IPS-18c (cell line): ENCODE results near the gene EVL.

Experiments used
- H3K4me3 ChIP-seq: 2 replicates; pipeline ENCODE4 v1.7.0; 2013; ENCODE audit warnings: low read depth, mild to moderate bottlenecking, low read length, moderate library complexity; ENCODE audit not compliant: insufficient read depth
- H3K9me3 ChIP-seq: one replicate; pipeline ENCODE4 v1.6.1; 2013; ENCODE audit warnings: mild to moderate bottlenecking, low read length, moderate library complexity; ENCODE audit not compliant: control insufficient read depth, insufficient read depth

EVL gene

DNA sequence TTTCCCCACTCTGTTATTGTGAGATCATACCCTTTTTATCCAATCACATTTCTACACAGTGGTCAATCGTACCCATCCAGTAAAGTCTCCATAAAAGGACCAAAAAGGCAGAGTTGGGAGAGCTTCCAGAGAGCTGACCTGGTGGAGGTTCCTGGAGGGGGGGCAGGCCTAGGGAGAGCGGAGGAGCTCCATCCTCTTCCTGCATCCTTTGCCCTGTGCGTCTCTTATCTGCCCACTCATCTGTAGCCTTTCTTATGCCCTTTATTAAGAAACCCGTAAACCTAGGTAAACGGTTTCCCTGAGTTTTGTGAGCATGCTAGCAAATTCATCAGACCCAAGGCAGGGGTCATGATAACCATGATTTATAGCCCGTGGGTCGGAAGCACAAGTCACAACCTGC lies 26.2 kb downstream of the EVL start:
- Histone ChIP-seq H3K4me3 (no peak overlapping the region), H3K9me3 (no peaks in the 10 kb centered on the region)

DNA sequence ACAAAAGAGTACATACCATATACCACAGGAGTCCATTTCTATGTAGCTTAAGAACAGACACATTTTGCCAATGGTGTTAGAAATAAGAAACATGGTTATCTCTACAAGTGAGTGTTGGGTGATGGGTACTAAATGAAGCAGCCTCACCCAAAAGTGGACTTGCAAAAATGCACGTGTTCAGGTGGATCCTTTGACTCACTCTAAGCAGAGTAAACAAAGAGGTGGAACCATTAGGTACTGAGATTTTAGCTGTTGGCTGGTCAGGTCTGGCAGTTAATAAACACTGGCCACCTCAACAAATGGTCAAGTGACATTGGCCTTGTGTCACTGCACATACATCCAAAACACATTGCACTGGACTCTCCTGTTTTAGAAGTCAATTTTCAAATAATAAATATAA lies 27.6 kb downstream of the EVL start:
- Histone ChIP-seq H3K9me3 (no peaks in the 10 kb centered on the region), H3K4me3 (no peak overlapping the region)

DNA sequence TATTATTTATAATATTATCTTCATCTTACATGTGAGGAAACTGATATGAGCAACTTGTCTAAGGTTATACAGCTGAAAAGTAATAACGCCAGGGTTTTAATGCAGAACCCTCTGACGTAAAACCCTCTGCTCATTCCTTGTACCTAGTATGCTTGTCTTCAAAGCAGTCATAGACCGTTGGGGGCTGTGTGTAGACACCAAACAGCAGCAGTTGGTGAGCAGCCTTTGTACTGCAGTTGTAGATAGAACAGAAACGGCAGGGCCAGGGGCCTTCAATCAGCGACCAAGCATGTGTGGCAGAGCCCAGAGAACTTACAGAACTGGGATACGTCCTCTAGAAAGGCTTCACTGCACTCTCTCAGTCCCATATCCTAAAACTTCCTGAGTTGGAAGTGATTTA lies 28.1 kb downstream of the EVL start:
- H3K9me3 ChIP-seq = no peaks in the 10 kb centered on the region
- no peak overlapping the region for H3K4me3 ChIP-seq

DNA sequence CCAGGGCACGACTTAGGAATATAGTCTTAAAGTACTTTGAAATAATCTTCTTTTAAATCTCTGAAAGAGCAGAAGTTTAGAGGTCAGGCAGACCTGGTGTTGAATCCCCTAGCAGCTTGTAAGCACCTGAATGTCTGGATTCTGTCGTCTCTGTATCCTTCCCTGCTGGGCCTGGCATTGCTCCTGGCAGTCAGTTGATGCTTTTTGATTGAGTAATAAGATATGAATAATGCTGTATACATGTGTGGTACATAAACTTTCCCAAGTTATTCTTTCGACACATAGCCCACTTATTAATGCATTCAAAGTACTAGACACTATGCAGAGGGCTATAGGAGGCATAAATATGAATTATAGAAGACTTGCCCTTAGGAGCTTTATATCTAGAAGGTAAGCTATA lies 31.4 kb downstream of the EVL start:
- H3K9me3 ChIP-seq = no peaks in the 10 kb centered on the region
- no peak overlapping the region for H3K4me3 ChIP-seq

DNA sequence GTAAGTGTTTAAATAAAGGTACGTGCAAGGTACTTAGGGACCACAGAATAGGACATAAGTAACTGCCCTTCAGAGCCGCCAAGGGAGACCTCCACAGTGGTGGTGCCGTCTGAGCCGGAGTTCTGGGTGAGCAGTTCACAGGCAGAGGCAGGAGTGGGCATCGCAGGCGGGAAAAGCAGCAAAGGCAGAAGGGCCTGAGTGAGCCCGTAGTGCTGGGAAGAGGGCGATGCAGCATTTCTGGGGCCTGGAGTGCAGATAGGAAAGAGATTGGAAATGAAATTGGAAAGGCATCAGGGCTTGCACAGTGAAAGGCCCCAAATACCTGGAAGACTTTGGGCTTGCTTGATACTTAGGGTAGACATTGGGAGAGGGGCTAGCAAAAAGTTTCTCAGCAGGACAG lies 32.9 kb downstream of the EVL start:
- Histone ChIP-seq H3K4me3 (no peak overlapping the region), H3K9me3 (no peaks in the 10 kb centered on the region)

DNA sequence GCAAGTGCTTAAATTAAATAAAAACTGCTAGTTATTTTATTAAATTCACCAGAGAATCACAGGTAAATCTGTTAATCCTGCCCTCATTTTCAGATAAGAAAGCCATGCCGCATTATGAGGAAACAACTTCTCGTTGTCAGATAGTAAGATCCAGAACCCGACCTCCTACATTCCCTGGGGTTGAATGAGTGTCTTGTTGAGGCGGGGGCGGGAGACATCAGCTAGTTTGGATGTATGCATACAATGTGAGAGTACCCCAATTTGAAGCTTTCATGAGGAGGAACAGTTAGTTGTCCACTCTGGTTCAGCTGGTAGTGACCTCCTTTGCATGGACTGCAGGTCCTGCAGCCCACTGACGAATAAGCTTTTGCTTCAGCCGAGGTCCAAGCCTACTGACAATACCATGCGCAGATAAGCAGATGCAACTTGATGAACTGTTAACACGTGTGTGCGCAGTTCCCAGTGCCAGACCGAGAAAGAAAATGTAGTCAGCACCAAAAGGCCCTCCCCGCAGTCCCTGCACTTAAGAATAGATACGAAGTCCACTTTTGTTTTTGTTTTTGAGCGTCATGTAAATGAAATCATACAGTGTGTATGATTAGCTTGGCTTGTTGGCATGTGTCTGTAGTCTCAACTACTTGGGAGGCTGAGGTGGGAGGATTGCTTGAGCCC lies 34.9 kb downstream of the EVL start:
- Histone ChIP-seq H3K9me3 (no peaks in the 10 kb centered on the region), H3K4me3 (no peak overlapping the region)

DNA sequence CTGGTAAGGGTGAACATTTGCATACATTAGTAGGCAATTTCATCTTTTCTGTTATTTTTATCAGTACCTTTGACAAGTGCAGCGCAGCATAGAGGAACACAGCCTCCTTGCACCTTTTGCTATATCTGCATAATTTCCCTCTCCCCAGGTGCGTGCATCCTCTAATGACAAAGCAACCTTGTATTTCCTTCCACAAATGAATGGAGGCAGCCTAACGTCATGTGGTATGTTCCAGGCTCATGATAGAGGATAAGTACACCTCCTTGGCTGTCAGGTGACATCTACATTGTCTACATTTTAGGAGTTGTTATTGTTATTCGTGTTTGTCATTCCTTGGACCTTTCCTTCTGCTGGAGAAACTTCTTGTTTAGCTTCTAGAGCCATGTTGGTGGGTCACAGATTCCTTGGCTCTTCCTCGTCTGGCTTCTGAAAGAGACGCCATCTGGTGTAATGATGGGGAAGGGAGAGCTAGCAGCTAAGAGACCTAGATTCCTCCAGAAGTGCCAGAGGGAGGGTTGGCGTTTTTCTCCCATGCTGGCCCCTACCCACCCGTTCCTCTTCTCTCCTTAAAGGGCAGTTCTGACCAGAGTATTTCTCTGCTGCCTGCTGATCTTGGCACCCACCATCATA lies 37.0 kb downstream of the EVL start:
- Histone ChIP-seq H3K4me3 (no peak overlapping the region), H3K9me3 (no peaks in the 10 kb centered on the region)

DNA sequence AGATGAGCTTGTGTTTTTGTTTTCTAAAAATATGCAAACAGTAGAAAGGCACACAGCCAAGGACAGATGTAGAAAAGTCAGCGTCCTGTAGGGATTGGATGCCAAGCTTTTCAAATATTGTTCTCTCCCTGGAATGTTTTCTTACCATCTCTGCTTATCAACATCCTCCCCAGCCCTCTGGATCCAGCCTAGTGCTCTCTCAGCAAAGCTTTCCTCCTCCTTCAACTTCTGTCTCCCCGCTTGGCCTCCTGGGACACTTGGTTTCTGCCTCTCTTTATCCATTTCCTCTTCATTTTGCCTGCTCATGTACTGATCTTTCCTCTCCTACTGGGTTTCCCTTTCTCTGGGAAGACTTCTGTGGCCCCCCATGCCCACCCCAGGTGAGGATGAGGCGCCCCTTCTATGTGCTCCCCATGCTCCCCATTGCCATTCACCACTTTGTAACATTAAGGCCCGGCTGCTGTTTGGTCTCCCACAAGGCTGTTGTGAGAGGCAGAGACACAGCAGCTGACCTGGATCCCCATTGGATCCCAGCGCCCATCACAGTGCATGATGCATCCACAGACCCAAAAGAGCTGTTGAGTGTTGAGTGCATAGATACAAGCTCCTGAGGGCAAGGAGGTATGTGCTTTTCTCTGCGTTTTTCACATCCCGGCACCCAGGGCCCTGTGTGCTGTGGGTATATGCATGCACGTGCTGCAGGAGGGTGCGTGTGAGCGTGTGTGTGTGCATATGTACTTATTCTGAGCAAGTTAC lies 38.2 kb downstream of the EVL start:
- H3K9me3 ChIP-seq = no peaks in the 10 kb centered on the region
- no peak overlapping the region for H3K4me3 ChIP-seq

DNA sequence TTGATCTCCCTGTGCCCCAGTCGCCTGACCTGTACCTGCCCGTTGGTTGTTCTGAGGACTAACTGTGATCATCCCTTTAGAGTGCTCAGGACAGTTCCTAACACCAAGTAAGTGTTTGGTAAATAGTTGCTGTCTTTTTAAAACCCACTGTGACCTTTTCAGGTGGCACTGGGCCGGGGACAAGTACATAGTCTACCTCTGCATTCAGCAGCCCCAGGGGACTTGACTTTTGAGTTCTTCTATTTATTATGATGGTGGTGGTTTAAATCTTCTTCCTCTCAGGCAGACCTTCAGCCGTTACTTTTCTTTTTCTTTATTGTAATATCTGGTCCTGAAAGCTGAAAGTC lies 38.8 kb downstream of the EVL start:
- Histone ChIP-seq H3K4me3 (no peak overlapping the region), H3K9me3 (no peaks in the 10 kb centered on the region)

DNA sequence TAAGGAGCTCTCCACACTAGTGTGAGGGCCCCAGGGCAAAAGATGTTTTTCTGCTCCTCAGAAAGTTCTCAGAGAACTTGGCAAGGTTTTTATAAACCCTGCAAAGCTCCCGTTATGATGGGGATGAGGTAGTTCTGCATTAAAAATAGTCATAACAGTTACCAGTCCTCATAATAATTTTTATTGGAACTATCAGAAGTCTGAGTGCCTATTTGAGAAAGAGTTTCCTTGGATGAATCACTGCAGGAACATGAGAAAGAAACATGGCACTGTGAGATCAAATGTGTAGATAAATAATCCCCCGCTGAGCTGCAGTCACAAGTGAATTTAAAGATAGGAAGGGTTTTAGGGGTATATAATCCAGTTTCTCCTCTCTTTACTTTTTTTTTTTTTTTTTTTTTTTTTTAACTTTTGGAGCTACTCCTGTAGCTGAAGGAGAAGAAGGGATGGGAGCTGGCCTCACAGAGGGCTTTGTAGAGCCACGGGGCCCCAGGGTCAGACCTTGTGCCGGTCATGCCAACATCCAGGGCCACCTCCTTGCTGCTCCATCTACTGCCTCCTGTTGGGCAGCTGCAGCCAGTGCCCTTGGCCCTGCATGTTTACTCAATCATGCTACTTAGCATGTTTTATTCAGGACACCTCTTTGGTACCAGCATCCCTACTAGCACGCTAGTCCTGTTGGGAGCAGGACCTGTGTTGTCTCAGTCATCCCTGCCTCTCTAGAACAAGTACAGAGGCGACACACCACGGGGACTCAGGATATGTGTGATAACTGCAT lies 39.5 kb downstream of the EVL start:
- H3K9me3 ChIP-seq = no peaks in the 10 kb centered on the region
- H3K4me3 ChIP-seq = no peak overlapping the region

DNA sequence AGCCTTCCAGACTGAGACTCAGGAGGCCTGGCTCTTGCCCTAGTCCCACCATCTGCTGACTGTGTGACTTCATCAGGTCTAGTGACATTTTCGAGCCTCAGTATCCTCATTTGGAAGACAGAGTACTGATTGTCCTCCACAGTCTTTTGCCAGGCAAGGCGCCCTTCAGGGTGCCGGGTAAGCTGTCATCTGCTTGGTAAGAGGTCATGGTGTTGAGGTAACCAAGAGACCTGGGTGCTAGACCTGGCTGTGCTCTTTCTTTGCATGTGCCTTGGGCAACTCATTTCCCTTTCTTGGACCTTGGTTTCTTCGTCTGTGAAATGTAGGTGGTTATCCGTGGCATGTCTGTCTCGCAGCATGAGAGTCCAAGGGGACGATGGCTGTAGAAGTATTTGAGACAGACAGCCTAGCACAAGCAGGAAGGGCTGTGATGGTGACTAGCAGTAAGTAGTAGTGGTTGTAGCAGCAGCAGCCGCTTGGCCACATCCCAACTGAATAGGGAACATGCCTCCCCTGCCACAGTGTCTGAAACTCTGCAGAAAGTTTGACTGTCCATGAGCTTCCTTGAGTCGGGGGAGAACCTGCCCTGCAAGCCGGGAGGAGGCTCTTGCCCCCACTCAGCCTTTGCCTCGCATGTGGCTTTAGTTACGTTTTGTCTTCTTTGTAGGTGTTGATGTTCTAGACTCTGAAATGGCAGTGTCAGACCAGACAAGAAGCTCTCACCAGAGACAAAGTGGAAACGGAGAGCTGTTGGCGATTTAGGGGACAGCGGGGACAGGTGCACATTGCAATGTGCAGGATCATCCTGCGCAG lies 40.3 kb downstream of the EVL start:
- H3K9me3 ChIP-seq = no peaks in the 10 kb centered on the region
- no peak overlapping the region for H3K4me3 ChIP-seq

DNA sequence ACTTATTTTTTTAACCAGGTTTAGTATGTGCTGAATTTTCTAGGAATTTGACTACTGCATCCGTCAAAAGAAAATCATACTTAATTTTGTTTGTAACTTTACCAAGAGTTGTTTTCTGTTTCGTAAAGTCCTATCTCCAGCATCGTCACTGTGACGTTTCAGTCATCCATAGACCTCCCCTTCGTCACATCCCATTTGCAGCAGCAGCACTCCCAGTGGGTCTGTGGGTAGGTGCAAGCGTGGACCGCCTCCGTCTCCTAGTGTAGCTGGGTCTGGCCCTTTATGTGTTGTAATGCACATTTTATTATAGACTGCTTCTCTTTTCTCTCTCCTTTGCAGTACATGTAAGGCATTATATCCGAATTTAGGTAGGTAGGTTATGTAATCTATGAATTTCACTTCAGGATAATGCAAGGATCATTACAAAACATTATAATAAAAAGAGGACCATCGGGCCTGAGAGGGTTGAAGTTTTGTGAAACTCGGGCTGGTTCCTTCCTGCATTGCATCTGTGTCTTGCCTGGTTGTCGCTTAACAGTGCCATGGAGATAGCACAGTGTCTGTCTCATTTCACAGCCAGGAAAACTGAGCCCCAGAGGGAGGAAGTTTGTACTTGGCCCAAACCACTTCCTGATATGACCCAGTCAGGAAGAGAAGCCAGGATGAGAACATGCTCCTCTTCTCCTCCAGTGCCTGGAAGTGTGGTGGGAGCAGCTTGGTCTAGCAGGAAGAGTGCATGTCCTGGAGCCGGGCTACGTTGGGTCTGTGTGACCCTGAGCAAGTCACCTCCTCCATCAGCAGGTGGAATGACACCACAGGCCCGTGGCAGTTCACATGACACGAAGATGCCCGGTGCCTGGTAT lies 41.3 kb downstream of the EVL start:
- Histone ChIP-seq H3K4me3 (no peak overlapping the region), H3K9me3 (no peaks in the 10 kb centered on the region)

DNA sequence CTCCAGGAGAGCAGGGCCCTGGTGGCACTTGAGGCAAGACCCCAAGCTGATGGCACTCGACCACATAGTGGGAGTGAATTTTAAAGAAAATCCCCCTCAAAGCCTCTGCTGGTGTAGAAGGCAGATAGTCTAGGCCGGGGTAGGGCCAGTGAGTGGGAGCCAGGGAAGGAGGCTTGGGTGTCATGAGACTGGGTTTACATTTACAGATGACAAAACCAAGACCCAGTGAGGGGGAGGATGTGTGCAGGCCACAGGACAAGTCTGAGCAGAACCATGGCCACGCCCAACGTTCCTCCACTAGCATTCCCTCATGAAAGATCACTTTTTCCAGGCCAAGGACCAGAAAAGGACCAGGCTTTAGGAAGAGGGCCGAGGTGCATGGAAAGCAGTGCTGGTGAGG lies 42.0 kb downstream of the EVL start:
- Histone ChIP-seq H3K4me3 (no peak overlapping the region), H3K9me3 (no peaks in the 10 kb centered on the region)

DNA sequence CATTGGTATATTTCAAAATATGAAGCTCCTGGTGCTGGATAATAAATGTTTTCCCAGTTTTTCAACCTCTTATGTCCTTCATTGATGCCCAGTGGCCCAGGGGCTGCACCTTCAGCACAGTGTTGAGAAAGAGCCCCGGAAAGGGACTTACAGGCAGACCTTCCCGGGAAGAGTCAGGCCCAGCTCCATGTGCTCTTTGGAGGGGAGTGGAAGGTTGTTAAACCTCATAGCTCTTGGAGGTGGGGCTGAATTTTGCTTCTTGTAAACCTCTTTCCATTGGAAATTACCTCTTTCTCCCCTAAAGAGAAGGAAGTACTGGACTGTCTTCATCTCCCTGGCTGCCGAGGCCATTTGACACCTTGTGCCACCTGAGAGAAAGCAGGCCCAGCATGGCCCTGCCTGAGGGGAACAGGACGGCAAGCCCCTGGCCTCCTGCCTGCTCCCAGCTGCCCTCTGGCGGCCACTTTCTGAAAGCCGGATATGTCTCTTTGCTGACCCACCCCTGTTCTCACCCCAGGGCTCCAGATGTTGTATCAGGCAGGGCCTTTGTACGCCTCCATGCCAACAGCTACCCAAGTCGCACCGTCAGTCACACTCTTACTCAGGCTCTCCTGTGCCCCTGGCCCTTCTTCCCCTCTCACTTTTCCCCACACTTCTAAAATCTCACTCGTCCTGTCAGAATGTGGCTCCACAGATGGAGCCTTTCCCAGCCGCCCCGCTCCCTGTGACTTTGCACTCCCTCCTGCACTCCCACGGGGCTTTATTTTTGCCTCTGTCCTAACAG lies 43.0 kb downstream of the EVL start:
- Histone ChIP-seq H3K9me3 (no peaks in the 10 kb centered on the region), H3K4me3 (no peak overlapping the region)

DNA sequence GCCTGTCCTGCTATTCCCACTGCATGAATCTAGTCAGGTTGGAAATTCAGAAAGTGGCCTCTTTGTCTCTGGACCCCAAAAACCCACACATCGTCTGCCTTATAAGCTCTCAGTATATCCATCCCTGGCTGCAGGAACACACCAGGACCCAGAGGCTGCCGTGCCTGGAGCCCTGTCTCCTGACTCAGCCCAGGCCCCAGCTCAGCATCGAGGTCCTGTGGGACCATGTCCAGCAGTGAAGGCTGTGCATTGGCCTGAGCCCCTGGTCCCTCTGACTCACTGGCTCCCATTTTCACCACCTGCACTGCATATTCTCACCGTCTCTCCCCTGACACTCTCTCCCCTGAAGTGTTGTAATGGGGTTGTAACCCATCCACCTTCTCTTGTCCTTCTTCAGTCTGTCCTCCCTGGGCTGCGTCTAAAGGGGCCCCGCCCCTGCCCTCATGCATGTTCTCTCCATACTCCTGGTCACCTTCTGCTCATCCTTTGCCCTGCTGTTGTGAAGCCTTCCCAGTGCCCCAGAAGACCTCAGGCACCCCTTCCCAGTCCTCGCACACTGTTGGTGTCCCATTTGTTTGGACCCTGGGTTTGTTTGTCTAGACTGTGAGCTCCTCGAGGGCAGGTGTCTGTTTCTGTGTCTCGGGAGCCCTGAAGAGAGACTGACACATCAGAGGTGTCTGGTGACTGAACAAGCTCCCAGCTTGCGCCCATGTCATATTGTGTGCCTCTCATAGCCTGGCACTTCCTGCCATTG lies 43.8 kb downstream of the EVL start:
- Histone ChIP-seq H3K4me3 (no peak overlapping the region), H3K9me3 (no peaks in the 10 kb centered on the region)
